Measurements from ENCODE around the gene SPR. TPM values are rescaled to one million over a fixed set of nuclear protein-coding genes. Genes with fewer than 3 reads are reported as not detected.

The SPR gene
- total and polyA plus RNA-seq, 2 of the 13 experiments (the other 11 are each of a cell fraction or from before 2014, with no cell fraction given) = 34.0 to 96.0 TPM

DNA sequence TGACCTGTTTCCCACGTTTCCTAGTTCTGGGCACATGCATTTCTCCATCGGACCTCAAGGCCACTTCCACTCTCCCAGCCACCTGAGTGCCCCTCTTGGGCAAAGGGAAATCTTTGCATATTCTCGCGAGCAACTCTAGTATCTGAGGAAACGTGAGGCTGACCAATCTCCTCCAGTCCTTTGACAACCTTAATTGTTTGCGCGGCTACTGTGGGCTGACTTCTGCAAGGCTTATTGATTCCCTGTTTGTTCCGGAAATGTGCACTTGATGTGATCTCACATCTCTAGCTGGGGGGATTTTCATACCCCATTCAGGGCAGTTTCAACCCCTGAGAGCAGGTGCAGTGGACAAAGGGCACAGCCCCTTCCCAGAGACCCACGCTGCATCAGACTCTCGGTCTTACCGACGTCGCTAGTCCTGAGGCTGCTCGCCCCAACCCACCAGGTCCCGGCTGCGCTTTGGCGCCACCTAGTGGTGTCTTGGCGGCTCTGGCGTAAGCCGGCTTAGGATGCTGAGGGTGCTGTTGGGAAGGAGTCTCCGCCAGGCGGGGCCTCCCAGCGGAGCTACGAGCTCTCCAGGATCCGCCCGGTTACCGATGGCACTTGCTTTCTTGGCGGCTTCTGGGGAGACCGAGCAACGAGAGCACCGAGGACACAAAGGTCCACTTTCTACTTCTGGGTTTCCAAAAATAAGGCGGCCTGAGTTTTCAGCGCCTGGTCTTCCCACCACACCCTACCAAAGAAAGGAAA is 24.8 kb upstream of the SPR start (continued):
- TF ChIP-seq THYN1 (CRISPR knock-in tag; IDR thresholded peaks at IDR 0.05; ENCODE audit: borderline replicate concordance, low read depth) (no peak), ZNF234 (CRISPR knock-in tag; conservative IDR thresholded peaks at IDR 0.05) (no peak), KDM6A (CRISPR knock-in tag; IDR thresholded peaks at IDR 0.05; ENCODE audit: low read depth) (no peak), ATF7-NPFF (CRISPR knock-in tag; IDR thresholded peaks at IDR 0.05; ENCODE audit: low read depth) (peak; percentile 87), SPEN (CRISPR knock-in tag; IDR thresholded peaks at IDR 0.05; ENCODE audit: low read depth) (peak; percentile 70; the same call in 1 of the 2 replicates), ZNF367 (CRISPR knock-in tag; IDR thresholded peaks at IDR 0.05; ENCODE audit: borderline replicate concordance) (no peak), ZNF839 (CRISPR knock-in tag; IDR thresholded peaks at IDR 0.05; ENCODE audit: borderline replicate concordance) (no peak), IKZF4 (CRISPR knock-in tag; IDR thresholded peaks at IDR 0.05; ENCODE audit: borderline replicate concordance, low read depth, not compliant biosample characterization) (peak; percentile 47), FOXC1 (CRISPR knock-in tag; IDR thresholded peaks at IDR 0.05; ENCODE audit: borderline replicate concordance) (peak; percentile 95), SP4 (CRISPR knock-in tag; IDR thresholded peaks at IDR 0.05) (peak; percentile 60; the same call in 1 of the 2 replicates), TEAD2 (CRISPR knock-in tag; IDR thresholded peaks at IDR 0.05) (no peak), NFKB2 (CRISPR knock-in tag; IDR thresholded peaks at IDR 0.05; ENCODE audit: borderline replicate concordance) (peak; percentile 80; the same call in 1 of the 2 replicates), ZNF513 (CRISPR knock-in tag; conservative IDR thresholded peaks at IDR 0.05) (no peak), ATF3 (CRISPR knock-in tag; IDR thresholded peaks at IDR 0.05) (no peak), ZNF616 (CRISPR knock-in tag; IDR thresholded peaks at IDR 0.05; ENCODE audit: low read depth) (no peak), ZNF530 (CRISPR knock-in tag; IDR thresholded peaks at IDR 0.05; ENCODE audit: low read depth) (no peak), NFE2 (CRISPR knock-in tag; IDR thresholded peaks at IDR 0.05) (no peak), PHF21A (CRISPR knock-in tag; IDR thresholded peaks at IDR 0.05) (no peak), NFYC (CRISPR knock-in tag; IDR thresholded peaks at IDR 0.05) (no peak), ZNF333 (CRISPR knock-in tag; IDR thresholded peaks at IDR 0.05; ENCODE audit: borderline replicate concordance) (no peak)
- TF ChIP-seq, protein P1, sequence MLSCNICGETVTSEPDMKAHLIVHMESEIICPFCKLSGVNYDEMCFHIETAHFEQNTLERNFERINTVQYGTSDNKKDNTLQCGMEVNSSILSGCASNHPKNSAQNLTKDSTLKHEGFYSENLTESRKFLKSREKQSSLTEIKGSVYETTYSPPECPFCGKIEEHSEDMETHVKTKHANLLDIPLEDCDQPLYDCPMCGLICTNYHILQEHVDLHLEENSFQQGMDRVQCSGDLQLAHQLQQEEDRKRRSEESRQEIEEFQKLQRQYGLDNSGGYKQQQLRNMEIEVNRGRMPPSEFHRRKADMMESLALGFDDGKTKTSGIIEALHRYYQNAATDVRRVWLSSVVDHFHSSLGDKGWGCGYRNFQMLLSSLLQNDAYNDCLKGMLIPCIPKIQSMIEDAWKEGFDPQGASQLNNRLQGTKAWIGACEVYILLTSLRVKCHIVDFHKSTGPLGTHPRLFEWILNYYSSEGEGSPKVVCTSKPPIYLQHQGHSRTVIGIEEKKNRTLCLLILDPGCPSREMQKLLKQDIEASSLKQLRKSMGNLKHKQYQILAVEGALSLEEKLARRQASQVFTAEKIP (CRISPR knock-in tag; IDR thresholded peaks at IDR 0.05; ENCODE audit: borderline replicate concordance) = no peak
- TF ChIP-seq, protein P2, sequence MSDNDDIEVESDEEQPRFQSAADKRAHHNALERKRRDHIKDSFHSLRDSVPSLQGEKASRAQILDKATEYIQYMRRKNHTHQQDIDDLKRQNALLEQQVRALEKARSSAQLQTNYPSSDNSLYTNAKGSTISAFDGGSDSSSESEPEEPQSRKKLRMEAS (IDR thresholded peaks at IDR 0.05) = peak; percentile 51
- TF ChIP-seq, protein P3, sequence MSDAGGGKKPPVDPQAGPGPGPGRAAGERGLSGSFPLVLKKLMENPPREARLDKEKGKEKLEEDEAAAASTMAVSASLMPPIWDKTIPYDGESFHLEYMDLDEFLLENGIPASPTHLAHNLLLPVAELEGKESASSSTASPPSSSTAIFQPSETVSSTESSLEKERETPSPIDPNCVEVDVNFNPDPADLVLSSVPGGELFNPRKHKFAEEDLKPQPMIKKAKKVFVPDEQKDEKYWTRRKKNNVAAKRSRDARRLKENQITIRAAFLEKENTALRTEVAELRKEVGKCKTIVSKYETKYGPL (CRISPR knock-in tag; IDR thresholded peaks at IDR 0.05) = no peak
- TF ChIP-seq, protein P4, sequence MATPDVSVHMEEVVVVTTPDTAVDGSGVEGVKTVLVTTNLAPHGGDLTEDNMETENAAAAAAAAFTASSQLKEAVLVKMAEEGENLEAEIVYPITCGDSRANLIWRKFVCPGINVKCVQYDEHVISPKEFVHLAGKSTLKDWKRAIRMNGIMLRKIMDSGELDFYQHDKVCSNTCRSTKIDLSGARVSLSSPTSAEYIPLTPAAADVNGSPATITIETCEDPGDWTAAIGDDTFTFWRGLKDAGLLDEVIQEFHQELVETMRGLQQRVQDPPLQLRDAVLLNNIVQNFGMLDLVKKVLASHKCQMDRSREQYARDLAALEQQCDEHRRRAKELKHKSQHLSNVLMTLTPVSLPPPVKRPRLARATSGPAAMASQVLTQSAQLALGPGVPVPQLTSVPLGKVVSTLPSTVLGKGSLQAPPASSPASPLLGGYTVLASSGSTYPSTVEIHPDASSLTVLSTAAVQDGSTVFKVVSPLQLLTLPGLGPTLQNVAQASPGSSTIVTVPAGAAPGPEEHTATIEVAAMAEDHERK (CRISPR knock-in tag; IDR thresholded peaks at IDR 0.05; ENCODE audit: low read depth) = no peak
